DMS114 treated with DMSO at 0.1 percent for 48 hours (cell line): ENCODE measurements around the gene PNPLA8.

Source experiments
- DNase-seq: peaks from one replicate; lab custom pipeline; 2025; ENCODE audit not compliant: unreplicated experiment; lab: John Stamatoyannopoulos, UW

PNPLA8 gene

DNA sequence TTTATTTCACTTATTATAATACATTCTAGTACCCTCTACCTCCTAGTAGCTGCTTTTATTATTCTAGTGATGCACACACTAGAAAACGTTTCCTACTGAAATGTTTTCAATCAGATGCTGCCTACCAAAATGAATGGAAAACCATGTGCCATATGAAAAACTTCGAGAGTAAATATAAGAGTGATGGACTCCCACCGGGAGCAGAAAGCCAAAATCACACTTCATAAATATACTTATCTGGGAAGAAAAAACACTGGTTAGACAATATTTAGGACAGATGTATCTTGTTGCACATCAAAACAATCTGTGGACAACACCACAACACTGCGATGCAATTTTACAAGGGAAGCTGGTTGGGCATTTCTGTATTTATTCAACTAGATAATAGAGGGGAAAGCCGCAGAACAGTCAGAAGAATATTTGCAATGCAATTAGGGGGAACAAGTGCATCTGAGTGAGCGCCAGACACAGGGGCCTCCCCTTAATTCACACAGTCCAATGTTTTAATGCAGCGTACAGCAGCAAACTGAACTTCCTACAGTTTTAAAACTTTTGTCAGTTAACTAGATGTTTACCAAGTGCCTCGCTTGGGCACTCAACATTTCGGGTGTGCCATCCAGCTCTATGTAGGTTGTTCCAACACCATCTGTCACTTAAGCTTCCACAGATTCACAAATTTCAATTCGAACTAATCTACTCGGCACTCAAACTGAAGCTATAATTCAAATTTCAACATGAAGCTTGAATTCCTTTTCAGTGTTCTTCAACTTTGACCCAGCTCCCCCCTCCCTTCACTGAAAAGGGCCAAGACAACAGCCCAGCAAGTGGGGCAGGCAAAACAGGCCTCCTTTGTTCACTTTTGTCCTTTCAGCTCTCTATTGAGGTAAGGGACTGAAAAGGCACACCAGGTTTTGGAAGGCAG is 77.1 kb downstream of the PNPLA8 start:
- DNase-seq: no peak

- no peak for DNase-seq
Measured at GRCh38 chr7:108442039-108442568, 83.8 kb downstream of the PNPLA8 start.

DNA sequence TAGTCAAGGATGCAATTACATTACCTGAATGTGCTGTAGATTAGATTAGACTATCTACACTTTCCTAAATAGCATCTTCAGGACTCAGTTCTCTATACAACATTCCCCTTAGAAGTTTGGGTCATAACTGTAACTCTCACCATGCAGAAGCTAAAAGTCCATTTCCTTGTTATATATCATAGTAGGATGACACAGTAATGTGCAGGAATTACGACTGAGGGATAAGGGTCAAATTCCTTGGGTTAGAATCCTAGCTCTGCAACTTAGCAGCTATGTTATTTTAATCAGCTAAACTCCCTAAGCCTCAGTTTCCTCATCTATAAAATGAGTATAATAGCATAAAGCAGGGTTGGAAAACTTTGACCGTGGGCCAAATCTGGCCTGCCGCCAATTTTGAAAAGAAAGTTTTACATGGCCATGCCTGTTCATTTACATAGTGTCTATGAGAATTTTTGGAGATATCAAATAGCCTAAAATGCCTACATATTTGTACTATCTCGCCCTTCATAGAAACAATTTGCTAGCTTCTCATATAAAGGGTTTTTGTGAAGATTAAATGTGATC is 84.5 kb downstream of the PNPLA8 start:
- no peak for DNase-seq

GRCh38 chr7:108440613-108441012 is 85.3 kb downstream of the PNPLA8 start:
- no peak for DNase-seq

- no peak for DNase-seq
Measured at GRCh38 chr7:108436906-108437305, 89.0 kb downstream of the PNPLA8 start.

DNA sequence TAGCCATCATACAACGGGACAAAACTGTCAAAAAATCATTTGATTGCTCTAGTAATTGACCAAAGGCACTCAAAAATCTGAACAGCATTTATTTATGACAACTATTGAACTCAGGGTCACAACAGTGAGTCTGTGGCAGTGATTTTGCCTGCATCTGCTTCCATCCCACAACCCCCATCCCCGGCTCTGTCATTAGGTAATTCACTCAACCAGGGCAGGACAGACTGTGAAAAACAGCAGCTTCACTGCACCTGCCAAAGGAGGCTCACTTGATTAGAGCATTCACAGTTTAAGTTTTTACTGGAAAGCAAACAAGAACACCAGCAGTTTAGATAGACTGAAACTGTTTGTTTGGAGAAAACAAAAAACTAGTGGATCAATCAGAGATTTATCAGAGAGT is 91.9 kb downstream of the PNPLA8 start:
- no peak for DNase-seq

GRCh38 chr7:108431099-108431498 is 94.8 kb downstream of the PNPLA8 start:
- DNase-seq: no peak

DNA sequence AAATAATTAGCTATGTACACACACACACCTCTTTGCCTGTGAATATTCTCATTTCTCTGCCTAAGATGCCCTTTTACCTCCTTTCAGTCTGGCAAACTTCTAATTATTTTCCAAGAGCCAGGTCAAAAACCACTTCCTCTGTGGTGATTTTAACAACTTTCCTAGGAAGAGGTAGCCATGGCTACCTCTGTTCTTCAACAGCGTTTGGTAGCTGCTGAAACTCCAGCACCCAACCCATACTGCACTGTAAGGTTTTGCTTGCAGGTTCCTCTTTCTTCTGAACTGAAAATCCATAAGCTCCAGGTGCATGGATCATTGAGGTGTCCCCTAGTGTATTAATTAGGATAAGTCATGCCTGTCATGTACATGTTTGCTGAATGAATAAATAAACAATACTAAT is 95.3 kb downstream of the PNPLA8 start:
- no peak for DNase-seq

GRCh38 chr7:108427766-108428165 is 98.2 kb downstream of the PNPLA8 start:
- DNase-seq: no peak

- DNase-seq: no peak
Measured at GRCh38 chr7:108425714-108426275, 100.1 kb downstream of the PNPLA8 start.

DNA sequence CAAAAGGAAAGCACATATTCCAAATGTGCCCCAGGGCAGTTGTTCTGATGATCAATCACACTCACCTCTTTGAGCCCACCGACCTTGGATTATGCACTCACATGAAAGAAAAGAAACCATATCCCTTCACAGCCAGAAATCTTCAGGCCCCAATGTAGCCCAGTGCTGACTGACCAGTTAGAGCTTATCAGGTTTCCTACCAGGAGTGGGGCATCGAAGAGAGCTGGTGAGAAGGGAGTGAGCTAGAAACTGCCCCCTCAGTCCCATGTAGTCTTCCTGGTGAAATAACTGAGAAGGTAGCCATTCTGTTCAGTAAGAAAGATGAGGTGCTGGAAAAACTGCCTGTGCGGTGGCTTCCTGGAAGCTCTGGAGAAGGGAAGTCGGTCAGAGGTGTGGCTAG is 101.9 kb downstream of the PNPLA8 start:
- no peak for DNase-seq

DNA sequence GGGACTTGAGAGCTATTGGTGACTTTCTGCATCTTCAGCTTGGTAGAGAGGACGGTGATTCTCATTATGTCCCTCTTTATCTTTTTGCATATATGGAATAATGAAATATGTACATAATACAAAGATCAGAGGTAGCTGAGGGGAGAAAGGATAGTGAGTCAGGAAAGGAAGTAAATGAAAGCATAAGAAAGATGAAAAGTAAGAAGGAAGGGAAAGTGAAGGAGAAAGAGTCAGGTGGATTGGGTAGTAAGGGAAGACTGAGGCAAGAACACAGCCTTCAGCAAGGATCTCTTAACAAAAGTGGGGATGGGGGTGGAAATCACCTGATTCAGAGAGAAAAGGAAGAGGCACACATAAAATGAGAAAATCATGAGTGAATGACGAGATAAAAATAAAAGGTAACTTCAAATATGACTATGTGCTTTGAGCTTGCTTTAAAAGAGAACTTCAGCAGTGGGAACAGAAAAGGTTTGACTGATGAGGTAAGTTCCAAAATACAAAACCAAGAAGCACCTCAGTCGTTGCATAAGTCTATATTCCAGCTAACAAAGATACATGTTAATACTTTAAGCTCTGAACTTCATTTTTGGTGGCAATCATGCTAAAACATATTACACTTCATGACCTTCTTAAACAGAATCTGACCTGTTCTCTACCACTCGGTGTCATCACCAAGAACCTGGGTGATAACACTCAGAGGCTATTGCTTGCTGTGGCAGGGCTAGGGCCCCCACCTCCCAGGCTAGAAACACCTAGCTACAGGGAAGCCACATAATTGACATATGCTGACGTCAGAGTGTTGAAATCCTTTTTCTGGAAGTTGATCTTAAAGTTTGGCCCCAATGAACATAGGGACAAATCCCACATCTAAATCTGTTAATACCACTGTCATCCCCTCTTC is 102.6 kb downstream of the PNPLA8 start:
- no peak for DNase-seq

DNA sequence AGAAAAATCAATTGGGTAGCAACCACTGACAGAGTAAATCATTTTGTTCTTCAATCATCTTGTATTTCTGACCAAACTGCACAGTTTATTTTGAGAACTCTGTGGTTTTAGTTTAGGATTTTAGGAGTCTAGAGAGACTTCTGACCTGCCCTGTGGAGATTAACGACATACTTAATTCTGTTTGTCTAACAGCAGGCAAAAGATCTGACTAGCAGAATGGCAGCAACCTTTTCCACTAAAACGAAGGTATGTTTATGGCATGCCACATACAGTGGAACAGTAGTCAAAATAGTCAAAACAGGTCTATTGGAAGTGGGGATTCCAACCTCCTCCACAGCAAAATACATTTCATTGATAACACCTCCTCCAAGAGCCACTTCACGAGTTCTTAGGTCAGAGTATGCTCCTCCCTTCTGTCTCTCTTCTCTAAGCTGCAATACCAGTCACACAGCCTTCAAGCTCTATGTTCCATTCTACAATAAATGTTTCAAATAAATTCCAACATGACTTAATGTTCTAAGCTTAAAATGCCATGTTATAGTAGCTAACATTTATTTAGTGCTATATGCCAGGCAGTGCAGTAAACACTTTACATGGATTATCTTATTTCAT is 104.1 kb downstream of the PNPLA8 start:
- no peak for DNase-seq
